ENCODE measurements around the gene POLR2L.

Gene POLR2L

DNA sequence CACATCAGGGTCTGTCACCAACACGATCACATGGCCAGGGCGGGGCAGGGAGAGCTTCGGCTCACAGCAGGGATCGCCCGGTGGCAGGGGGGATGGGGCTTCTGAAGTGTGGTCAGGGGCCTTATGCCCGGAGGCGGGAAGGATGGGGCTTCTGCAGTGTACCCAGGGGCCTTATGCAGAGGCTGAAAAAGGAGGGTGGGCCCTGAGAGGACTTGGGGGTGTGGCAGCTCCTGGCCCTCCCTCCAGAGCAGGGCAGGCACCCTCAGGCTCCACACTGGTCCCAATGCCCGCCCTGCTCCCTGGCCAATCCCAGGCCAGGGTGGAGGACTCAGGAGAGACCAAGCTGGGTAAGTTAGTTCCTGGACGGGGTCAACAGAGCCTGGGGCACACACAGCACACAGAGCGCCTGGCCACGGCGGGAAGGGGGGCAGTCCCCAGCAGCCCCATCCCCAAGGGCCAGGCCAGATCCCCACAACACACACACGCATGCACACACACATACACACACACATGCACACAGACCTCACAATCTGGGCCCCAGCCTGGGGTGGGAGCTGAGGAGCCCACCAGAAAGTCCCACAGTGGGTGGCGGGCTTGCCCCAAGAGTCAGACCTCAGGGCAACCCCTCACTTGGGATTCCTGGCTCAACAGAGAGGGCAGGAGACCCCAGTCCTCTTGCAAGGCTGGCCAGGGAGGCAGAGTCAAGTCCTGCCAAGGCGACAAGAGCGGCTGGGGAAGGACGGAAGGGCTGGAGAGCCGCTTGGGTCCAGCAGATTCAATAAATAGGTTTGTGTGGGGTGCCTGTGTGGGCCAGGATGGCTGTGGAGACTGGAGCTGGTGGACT, 51.4 kb downstream of the POLR2L start:
- H3K27ac ChIP-seq: peak overlapping the region in 1 of 21 experiments; percentile 35
- H3K4me3 ChIP-seq: no peak overlapping the region

GRCh38 chr11:789943-790342, 52.4 kb downstream of the POLR2L start, which contains the start of gene CEND1:
TSS of gene CEND1 (minus strand) at chr11:790090. CDS start at chr11:788576, 1,514 bp downstream.
- H3K27ac ChIP-seq: peak within 1 kb of the TSS in 1 of 21 experiments; percentile 35
- H3K4me3 ChIP-seq: no peak within 1 kb of the TSS

All from skin epidermis (tissue), 12 donors.